ENCODE results near the gene DAB2IP.

Gene DAB2IP

DNA sequence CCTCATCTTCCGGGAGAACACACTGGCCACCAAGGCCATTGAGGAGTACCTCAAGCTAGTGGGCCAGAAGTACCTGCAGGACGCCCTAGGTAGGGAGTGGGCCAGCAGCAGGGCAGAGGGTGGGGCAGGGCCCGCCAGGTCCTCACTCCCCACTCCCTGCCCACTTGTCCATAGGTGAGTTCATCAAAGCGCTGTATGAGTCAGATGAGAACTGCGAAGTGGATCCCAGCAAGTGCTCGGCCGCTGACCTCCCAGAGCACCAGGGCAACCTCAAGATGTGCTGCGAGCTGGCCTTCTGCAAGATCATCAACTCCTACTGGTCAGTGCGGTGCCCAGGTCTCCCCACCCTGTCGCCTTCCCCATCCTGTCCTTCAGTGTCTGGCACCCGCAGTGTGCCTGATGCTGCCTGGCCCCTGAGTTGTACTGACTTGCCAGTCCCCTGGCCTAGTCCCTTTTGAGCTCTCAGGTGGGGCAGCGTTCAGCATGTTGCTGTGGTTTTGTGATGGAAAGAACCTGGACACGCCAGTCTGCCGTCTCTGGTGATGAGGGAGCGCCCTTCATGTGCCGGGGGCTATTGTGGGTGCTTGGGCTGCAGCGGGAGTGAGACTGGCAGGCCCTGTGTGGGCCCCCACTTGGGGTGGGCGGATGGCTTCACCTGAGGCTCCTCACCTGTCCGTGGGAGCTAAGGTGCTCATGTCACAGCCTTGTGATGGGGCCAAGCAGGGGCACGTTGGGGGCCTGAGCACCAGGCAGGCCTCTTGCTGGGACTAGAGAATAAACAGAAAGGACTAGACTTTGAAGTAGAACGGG is 112.3 kb downstream of the DAB2IP start:
- no peak for DNase-seq (ENCODE audit: low read depth)

GRCh38 chr9:121764371-121764730 is 112.9 kb downstream of the DAB2IP start:
- DNase-seq (ENCODE audit: low read depth): no peak

- no peak for DNase-seq (ENCODE audit: low read depth)
Measured at GRCh38 chr9:121765021-121765950, 113.9 kb downstream of the DAB2IP start.

GRCh38 chr9:121766081-121766683 is 114.7 kb downstream of the DAB2IP start:
- DNase-seq (ENCODE audit: low read depth): no peak

GRCh38 chr9:121767171-121767769 is 115.8 kb downstream of the DAB2IP start:
- DNase-seq (ENCODE audit: low read depth): no peak

- no peak for DNase-seq (ENCODE audit: low read depth)
Measured at GRCh38 chr9:121768416-121769015, 117.1 kb downstream of the DAB2IP start.

DNA sequence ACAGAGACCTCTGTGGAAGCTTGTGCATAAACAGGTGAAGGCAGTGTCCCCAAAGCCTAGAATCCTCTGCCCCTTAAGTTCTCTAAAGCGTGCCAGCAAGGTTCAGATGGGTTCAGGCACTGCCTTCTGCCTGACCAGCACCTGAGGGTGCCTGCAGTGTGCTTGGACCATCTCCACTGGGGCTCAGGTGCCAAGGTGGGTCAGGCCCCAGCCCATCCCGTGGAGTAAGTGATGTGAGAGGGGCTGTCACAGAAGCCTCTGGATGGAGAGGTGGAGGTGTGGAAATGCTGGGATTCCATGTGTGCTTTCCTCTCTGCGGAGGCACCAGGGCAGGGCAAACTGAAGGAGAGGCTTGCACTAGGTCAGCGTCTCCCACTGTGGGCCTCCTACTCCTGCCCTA is 118.5 kb downstream of the DAB2IP start:
- no peak for DNase-seq (ENCODE audit: low read depth)

- DNase-seq (ENCODE audit: low read depth): no peak
Measured at GRCh38 chr9:121770415-121771273, 119.2 kb downstream of the DAB2IP start.

DNA sequence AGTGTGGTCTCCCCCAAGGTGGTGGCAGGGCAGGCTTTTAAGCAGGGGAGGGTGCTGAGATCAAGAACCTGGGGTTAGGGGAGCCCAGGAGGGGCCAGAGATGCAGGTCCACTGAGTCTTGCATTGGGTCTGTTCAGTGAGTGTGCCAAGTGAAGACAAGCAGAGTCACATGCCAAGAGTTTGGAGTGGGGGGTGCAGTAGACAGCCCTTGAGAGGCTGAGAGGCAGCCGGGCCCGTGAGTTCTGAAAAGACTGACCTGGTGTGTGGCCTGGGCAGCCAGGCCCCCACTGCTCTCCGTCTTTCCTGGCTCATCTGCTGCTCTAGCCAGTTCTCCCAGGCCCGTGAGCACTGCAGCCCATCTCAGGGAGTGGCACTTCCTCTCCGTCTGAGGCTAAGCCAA is 120.0 kb downstream of the DAB2IP start:
- no peak for DNase-seq (ENCODE audit: low read depth)

DNA sequence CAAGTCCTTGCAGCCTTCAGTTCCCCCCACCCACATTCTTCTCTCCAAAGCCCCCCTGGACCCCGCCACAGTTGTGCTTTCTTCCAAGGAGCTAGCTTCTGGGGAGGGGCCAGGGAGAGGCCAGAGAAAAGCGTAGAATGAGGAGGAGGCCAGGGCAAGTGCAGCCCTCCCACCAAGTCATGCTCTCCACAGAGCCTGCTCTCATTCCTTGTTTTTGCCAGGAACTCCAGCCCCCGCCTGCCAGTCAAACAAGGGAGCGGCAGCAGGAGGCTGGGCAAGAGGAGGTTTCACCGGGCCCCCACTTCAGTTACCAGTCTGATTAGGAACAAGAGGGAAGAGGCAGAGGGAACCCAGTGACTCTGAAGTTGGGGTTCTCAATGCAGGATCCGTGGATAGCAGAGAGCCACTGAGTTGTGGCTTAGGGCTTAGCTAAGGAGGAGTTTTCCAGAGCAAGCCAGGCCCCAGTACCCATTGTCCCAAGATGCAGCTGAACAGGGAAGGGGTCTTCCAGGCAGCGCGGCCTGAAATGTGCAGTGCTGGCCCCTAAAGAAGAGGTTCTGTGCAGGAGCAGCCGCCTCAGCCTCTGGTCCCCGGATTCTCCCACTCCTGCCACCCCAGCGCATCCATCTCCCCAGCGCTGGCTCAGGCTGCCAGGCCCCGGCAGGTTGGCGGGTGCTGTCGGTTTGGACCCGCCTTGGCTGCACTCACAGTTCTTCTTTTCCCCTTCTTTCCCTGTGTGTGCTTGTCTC is 120.6 kb downstream of the DAB2IP start:
- DNase-seq (ENCODE audit: low read depth): no peak

DNA sequence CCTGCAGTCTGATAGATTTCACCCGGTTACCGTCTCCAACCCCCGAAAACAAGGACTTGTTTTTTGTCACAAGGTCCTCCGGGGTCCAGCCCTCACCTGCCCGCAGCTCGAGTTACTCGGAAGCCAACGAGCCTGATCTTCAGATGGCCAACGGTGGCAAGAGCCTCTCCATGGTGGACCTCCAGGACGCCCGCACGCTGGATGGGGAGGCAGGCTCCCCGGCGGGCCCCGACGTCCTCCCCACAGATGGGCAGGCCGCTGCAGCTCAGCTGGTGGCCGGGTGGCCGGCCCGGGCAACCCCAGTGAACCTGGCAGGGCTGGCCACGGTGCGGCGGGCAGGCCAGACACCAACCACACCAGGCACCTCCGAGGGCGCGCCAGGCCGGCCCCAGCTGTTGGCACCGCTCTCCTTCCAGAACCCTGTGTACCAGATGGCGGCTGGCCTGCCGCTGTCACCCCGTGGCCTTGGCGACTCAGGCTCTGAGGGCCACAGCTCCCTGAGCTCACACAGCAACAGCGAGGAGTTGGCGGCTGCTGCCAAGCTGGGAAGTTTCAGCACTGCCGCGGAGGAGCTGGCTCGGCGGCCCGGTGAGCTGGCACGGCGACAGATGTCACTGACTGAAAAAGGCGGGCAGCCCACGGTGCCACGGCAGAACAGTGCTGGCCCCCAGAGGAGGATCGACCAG is 121.3 kb downstream of the DAB2IP start:
- DNase-seq (ENCODE audit: low read depth): no peak

- DNase-seq (ENCODE audit: low read depth): no peak
Measured at GRCh38 chr9:121773286-121773953, 122.0 kb downstream of the DAB2IP start.

DNA sequence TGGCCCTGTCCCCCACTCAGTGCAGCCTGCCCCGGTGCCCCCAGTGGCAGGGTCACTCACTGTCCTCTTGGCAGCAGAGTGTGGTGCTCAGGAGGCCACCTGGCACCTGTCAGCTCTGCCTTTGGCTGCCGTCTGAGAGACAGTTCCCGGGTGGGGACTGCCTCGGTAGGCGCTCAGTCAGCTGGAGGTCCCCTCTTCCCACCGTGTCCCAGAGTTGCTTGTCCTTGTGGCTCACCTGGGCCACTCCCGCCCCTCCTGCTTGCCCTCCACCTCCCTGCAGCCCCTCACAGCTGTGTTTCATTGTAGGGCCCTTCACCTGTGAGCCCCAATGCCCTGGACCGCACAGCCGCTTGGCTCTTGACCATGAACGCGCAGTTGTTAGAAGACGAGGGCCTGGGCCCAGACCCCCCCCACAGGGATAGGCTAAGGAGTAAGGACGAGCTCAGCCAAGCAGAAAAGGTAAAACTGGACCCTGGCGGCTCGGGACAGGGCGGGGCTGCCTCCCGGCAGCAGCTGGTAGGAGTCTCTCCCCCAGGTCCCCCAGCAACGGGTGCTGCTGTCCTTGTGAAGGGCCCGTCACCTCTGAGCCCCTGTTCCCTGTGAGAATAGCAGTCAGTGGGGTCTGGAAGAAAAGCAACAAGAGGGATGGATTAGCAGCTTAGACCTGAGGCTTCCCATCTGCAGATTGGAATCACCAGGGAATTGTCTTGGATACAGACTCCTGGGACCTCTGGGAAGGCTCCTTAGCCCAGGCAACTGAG is 122.7 kb downstream of the DAB2IP start:
- DNase-seq (ENCODE audit: low read depth): no peak

DNA sequence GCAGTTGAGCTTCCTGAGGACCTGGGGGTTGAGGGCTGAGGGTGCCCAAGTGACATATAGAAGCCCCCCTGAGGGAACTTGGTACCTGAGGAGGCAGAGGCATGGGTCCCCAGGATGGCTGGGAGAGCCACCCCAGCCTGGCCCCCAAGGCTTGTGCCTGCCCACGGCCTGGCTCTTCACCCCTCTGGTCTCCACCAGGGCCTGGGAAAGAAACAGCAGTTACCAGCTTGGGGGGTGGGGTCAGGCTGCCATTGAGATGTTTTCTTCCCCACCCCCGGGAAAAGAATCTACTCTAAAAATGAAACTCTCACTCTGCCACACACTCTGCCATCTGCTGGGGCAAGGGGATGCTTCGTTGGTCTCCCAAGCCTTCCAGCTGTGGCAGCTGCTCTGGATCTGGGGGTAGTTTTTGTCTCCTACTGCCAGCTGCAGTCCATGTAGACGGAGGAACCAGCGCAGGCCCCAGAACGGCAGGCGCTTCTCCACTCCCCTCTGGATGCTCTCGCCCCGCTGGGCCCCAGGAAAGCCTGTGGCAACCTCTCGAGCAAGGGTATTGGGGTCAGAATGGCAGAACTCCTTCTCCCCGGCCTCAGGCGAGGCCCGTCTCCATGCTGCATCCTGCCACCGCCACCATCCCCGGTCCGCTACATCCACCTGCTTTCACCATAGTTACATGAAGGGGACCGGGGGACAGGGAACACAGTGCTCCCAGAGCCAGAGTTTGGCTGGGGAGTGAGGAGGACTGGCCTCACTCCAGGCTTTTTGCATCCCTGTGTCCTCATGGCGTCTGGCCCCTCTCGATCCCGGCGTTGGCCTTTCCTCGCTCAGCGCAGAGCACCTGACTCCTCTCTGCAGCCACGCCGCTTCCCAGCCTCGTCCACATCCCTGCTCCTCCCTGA is 123.5 kb downstream of the DAB2IP start:
- no peak for DNase-seq (ENCODE audit: low read depth)

DNA sequence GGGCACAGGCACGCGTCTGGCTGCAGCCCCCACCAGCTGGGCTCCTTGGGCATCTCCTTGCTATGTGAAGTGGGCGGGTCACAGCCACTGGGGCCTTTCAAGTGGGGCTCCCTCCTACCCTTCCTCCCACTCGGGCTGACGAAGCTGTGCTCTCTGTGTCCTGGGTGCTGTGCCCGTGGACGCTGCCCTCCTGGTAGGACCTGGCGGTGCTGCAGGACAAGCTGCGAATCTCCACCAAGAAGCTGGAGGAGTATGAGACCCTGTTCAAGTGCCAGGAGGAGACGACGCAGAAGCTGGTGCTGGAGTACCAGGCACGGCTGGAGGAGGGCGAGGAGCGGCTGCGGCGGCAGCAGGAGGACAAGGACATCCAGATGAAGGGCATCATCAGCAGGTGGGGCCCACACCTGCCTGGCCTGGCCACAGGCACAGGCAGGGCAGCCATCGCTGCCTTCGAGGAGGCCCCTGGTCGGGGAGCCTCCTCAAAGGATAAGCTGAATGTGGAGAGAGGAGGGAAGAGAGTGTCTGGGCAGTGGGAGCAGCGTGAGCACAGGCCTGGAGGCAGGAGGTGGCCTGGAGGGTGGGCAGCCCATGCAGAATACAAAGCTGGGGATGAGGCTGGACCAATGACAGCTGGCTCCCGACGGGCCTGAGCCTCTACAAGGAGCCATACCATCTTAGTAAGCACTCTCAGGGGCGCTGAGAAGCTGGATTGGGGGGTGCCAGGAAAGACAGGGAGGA is 124.7 kb downstream of the DAB2IP start:
- no peak for DNase-seq (ENCODE audit: low read depth)

Measured in stimulated activated CD8-positive, alpha-beta memory T cell treated with anti-CD3 and anti-CD28 coated beads, Interleukin-12 subunit alpha, Interleukin-12 subunit beta, amount 100 ng/mL, for 1 hour (primary cell).